ENCODE measurements around the gene SLC25A46.
"Not testable (repeated sequence)": the region's sequence is repeated elsewhere in the genome, so short reads cannot be mapped to it uniquely, and the experiment has no call there.

SLC25A46 gene

GRCh38 chr5:110757118-110757729, 18.4 kb downstream of the SLC25A46 start:
- DNase-seq (ENCODE audit: low read depth) = no peak

- no peak for DNase-seq (ENCODE audit: low read depth)
Measured at GRCh38 chr5:110760158-110760557, 21.4 kb downstream of the SLC25A46 start.

GRCh38 chr5:110768138-110768860, 29.5 kb downstream of the SLC25A46 start:
- no peak for DNase-seq (ENCODE audit: low read depth)

GRCh38 chr5:110769000-110769681, 30.3 kb downstream of the SLC25A46 start:
- DNase-seq (ENCODE audit: low read depth) = no peak

GRCh38 chr5:110770286-110770685, 31.5 kb downstream of the SLC25A46 start:
- no peak for DNase-seq (ENCODE audit: low read depth)

GRCh38 chr5:110784901-110785300, 46.1 kb downstream of the SLC25A46 start:
- no peak for DNase-seq (ENCODE audit: low read depth)

GRCh38 chr5:110785356-110785755, 46.5 kb downstream of the SLC25A46 start:
- no peak for DNase-seq (ENCODE audit: low read depth)

- DNase-seq (ENCODE audit: low read depth) = not testable (repeated sequence)
Measured at GRCh38 chr5:110788006-110788405, 49.2 kb downstream of the SLC25A46 start.

- DNase-seq (ENCODE audit: low read depth) = no peak
Measured at GRCh38 chr5:110790673-110791072, 51.9 kb downstream of the SLC25A46 start.

GRCh38 chr5:110802998-110803397, 64.2 kb downstream of the SLC25A46 start:
- DNase-seq (ENCODE audit: low read depth) = no peak

GRCh38 chr5:110803467-110804326, 64.9 kb downstream of the SLC25A46 start:
- DNase-seq (ENCODE audit: low read depth) = no peak

GRCh38 chr5:110807169-110807568, 68.4 kb downstream of the SLC25A46 start:
- no peak for DNase-seq (ENCODE audit: low read depth)

- no peak for DNase-seq (ENCODE audit: low read depth)
Measured at GRCh38 chr5:110809006-110809405, 70.2 kb downstream of the SLC25A46 start.
